SK-N-MC (cell line): ENCODE results near the gene STBD1.

Source experiments
- EZH2 ChIP-seq: fragments of 200-600 bp; sonication (generic); IDR thresholded peaks from one replicate; pipeline ENCODE4 v1.6.1; 2017; ENCODE audit warnings: antibody characterized with exemption
- FOXP2 ChIP-seq: optimal IDR thresholded peaks from 2 replicates; pipeline ENCODE3; 2011; ENCODE audit warnings: mild to moderate bottlenecking, moderate library complexity; ENCODE audit not compliant: insufficient read depth; ENCODE audit errors: extremely low read length, control extremely low read depth
- POLR2AphosphoS5 ChIP-seq: IDR thresholded peaks from 2 replicates; pipeline ENCODE4 v1.6.1; 2012; ENCODE audit warnings: mild to moderate bottlenecking, low read depth, low read length, borderline replicate concordance

DNA sequence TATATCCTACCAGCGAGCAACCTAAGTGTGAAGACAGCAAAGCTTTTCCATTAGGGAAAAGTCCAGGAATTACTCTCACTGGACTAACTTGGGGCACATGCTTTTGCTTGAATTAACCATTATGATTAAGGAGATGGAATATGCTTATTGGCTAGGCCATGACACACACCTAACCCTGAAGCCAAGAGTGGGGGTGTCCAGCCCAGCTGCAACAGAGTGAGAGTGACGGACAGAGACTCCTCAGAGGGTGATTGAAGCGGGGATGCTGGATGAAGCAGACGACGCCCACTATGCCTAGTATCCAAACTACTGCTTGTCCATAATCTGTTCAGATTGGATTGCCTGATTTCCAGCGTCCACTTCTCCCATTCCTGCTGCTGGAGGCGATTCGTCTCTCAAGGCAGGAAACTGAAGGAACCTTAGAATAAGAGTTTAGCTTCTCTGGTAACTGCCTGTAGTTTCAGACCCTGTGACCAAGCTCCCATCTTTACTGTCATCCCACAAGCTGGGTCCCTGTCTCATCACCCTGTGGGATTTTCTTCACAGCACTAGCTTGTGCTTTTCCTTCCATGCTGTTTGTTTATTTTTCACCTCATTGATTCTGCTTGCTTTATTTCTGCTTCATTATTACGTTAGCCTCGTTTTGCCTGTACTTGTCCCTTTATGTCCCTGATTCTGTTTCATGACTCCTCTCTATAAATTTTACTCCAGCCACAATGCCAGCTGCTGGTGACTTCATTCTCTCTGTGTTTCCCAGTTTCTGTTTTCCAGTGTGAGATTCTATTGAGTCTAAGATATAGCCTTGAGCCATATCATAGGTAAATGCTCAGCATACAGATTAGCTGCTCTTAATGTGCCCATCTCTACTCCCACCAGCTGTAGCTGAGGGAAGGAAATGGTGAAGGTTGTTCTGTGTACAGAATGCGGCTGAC is 36.0 kb upstream of the STBD1 start:
- TF ChIP-seq EZH2, result no peak
- TF ChIP-seq POLR2AphosphoS5, result no peak
- TF ChIP-seq FOXP2, result no peak
